GM03348 (cell line): ENCODE results near the gene MYOC.
"Not testable (repeated sequence)": the region's sequence is repeated elsewhere in the genome, so short reads cannot be mapped to it uniquely, and the experiment has no call there.

Source experiments
- DNase-seq: peaks from one replicate; pipeline ENCODE4 v3.0.0; 2012; ENCODE audit warnings: low spot score

Gene MYOC

DNA sequence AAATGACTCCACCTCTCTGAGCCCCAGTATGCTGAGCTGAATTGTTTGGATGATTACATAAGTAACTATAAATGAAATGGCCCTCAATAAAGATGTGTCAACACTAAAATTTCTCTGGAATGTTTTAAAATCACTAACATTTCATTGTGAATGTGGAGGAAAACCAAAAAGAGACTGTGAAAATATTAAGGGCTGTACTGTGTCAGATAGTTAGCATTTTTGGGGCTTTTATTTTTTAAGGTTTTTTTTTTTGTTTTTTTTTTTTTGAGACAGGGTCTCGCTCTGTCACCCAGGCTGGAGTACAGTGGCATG is 6.3 kb downstream of the MYOC start:
- DNase-seq = no peak

DNA sequence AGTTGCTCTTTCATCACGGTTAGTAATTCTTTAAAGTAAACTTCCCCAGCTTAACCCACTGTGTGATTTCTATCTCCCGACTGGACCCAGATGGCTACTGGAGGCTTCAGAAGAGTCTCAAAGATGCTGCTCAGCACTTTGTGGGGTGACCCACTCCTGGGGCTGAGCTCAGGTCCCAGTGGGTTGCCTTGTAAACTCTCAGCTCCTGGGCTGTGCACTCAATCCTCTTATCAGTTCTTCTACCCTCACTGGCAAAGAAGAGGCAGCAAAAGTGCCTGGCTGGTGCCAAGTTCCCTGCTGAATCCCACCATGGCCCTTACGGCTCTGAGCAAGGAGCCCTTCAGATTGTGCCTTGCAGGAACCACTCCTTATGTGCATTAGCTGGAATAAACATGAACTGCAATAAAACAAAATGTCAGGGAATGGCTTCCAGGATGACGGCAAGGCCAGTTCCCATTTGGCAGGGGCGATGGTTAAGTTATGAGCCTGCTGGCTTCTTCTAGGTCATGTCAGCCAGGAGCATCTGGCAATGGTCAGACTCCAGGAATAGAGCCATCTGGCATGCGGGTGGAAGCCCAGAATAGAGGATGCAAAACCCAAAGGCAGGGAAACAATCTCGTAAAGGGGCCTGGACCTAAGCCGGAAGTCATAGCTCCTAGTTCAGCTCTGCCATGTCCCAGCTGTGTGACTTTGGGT is 6.8 kb downstream of the MYOC start:
- peak; percentile 79 for DNase-seq

DNA sequence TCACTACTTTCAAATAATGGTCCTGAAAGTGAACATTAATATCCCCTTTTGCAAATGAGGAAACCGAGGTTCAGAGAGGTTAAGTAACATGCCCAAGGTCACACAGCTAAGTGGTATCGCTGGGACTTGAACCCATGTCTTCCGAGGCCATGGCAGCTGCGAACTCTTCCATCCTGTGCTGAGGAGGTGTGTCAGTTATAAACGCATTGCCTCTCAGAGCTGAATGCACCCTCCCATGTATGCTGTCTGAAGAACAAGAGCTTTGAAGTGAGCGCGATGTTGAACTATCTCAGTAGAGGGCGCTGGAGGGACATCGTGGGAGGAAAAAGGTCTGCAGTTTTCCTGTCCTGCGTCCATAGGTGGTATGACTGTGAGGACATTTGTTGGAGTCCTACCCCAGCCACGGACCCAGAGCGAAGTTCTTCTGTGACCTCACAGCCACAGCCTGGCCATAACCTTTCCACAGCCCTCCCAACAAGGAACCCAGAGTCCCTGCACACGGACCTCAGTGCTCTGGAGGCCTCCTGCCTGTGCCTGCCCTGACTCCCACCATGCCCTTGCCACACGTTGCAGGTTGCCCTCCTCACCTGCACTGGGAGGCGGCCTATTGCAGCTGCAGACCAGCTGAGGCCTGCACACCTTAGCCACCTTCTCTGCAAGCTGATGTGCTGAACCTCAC is 7.5 kb downstream of the MYOC start:
- DNase-seq = peak; percentile 78

DNA sequence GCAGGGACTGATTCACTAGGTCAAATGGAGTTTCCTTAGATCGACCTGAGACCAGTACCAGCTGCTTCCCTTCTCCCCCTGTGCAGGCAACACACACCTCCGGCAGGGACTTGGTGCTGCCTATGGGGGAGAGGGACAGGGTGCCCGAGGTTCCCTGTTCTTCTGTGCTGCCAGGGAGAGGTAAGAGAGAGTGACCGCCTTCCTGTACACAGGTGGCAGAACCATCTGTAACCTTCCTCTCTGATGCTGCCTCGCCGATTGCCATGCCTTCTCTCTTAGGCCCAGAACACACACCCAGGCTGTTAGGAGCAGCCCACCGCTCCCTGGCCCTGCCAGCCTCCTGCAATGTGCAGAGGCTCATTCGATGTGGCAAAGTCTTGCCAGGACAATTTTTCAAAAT is 9.3 kb downstream of the MYOC start:
- DNase-seq = no peak

DNA sequence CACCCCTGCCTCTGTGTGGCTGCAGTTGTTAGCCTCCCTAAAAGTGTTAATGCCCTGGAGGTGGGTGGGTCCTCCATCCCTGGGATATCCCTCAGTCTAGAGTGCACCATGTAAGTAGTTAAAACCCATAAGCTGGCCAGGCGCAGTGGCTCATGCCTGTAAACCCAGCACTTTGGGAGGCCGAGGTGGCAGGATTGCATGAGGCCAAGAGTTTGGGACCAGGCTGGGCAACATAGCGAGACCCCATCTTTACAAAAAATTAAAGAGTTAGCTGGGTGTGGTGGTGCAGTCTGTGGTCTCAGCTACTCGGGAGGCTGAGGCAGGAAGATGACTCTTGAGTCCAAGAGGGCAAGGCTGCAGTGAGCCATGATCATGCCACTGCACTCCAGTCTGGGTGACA is 10.3 kb downstream of the MYOC start:
- no peak for DNase-seq

DNA sequence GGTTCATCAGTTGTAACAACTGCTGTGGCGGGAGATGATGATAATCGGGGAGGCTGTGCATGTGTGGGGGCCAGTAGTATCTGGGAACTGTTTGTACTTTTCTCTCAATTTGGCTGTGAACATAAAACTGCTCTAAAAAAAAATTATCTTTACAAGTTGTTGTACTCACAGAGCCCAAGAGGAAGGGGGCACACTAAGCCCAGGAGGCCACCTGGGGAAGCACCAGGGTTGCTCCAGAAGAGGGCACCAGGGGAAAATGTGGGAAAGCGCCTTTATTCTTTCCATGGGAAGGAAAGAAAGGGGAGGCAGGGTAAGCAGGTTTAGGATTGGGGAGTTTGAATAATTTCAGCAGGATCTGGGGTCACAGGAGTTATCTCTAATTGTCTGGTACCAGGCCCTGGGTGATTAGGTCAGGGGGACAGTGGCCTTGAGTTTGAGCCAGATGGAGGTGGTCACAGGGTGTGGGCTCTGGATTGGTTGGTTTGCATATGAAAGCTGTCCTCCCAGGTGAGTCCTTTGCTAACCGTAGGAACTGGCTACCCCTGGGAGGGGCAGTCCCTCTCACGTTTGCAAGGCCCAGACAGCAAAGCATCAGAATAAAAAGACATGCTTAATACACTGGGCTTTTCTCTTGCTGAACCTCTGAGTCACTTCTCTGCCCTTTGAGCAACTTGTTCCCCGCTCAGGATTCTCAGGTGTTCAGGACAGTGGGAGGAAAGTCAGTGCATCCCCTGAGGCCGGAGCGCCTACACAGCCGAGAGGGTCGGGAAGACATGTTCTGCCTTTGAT is 11.2 kb downstream of the MYOC start:
- DNase-seq = no peak

DNA sequence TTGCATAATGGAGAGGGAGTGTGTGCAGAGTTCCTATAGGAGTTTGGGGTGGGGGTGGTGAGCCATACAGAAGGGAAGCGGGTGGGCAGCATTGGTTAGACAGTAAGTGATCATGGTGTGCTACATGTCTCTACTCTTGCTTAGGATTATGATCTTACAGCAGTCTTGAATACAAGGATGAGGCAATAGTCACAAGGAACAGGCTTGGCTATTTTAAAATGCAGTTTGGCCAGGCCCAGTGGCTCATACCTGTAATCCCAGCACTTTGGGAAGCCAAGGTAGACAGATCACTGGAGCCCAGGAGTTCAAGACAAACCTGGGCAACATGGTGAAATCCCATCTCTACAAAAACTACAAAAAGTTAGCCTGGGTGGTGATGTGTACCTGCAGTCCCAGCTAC is 12.3 kb downstream of the MYOC start:
- no peak for DNase-seq

DNA sequence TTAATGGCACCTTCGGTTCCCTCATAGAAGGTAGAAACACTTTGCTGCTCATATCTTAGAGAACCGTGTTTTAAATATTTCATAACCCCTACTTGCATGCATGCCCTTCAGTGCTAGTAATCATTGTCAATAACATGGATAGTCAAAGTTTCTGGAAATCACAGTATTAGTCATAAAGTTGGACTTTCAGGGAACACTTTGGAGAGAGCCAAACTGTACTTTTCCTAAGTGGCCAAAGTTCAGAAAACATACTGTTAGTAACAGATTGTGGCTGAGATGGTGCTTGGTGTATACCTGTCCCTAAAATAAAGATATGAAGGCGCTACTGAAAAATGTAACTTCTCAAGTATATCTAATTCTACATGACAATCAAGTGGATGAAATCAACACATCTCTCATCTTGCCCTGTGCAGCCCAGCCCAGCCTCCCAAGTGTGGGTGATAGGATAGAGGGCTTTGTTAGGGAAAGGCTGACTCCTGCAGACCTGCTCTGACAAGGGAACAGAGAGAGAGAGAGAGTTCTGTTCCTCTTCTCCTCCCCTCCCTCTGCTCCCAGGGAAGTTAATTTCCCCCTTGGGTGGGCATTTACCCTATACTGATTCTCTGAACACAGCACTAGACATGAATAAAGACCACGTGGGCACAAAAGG is 14.4 kb downstream of the MYOC start:
- no peak for DNase-seq

DNA sequence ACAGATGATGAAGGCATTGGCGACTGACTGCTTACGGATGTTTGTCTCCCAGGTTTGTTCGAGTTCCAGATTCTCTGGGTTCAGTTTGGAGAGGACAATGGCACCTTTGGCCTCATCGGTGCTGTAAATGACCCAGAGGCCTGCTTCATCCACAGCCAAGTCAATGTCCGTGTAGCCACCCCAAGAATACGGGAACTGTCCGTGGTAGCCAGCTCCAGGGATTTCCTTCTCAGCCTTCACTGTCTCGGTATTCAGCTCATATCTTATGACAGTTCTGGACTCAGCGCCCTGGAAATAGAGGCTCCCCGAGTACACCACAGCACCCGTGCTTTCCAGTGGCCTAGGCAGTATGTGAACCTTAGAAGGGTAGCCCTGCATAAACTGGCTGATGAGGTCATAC is 16.3 kb downstream of the MYOC start:
- no peak for DNase-seq

DNA sequence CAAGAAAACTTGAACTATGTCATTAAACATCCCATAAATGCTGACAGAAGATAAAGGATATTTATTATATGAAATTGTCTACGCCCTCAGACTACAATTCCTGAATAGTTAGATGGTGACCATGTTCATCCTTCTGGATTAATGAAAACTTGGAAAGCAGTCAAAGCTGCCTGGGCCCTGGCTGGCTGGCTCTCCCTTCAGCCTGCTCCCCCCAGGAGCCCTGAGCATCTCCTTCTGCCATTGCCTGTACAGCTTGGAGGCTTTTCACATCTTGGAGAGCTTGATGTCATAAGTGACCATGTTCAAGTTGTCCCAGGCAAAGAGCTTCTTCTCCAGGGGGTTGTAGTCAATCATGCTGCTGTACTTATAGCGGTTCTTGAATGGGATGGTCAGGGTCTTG is 16.8 kb downstream of the MYOC start:
- DNase-seq = no peak

DNA sequence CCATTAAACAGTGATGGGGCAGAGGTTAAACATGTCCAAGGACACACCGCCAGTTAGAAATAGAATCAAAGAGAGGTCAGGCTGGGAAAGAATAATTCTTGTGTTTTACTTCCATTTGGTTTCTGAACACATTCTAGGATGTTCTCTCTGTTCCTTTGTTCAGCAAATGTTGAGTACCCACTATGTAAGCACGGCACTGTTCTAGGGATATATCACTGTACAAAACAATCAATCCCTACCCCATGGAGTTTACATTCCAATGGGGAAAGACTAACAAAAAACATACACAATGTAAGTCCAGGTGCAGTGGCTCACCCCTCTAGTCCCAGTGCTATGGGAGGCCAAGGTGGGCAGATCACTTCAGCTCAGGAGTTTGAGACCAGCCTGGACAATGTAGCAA is 24.3 kb downstream of the MYOC start:
- DNase-seq = no peak

DNA sequence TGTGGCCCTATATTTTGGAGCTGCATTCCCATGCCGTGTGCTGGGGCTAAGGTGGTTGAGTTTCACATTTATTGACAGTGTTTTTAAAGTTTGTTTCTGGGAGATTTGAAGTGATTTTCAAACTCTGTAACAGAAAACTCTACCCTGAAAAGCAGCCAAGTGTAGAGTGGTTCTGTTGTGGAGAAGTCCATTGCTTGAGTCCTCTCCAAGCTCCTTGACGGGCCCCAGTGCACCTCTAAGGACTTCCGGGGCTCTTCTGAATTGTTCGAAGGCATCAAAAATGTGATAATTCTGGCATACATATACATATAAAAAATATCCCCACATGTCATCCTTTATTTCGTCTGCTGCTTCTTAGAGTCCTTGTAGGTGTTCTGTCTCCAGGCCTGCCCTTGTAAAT is 25.5 kb downstream of the MYOC start:
- no peak for DNase-seq

DNA sequence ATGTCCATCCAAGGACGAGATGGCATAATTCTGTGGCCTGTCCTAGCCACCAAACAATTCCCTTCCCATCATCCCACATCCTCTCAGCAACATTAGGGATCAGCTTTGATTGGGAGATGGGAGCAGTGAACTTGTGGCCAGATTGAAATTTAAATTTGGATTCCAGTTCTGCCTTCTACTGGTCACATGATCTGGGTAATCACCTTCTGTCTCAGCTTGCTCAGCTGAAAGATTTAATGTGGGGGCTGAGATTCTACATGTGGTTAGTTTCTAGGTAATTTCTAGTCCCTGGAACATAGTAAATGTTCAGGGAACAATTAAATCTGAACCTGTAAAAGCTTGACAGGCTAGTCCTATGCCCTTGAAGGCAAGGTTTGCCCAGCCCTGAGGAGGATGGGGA is 27.3 kb downstream of the MYOC start:
- no peak for DNase-seq

DNA sequence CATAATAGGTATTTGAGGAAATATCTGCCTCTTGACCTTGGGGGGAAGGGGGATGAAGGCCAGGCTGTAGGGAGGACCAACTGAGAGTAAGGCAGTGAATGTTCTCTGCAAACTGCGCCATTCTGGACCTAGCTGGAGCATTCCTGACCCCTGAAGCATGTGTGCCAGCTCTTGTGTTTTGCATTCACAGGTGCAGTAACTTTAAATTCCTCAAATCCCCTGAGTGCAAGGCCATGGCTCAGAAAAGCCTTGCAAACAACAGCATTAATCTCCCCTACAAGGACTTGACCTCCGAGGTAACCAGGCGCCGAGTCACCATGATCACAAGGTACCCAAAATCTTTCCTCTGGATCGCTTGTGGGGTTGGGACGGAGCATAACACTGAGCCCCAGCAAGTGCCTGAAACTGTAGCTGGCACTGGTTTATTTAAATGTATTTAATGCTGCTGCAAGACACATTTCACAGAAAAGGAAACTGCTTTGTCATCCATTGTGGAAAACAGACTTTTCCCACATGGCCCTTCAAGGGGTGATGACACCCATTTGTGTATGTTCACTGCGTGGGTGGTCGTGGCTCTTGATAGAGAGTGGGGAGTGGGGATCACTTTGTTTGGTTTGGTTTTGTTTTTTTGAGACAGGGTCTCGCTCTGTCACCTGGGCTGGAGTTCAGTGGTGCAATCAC is 28.7 kb downstream of the MYOC start:
- DNase-seq = no peak

DNA sequence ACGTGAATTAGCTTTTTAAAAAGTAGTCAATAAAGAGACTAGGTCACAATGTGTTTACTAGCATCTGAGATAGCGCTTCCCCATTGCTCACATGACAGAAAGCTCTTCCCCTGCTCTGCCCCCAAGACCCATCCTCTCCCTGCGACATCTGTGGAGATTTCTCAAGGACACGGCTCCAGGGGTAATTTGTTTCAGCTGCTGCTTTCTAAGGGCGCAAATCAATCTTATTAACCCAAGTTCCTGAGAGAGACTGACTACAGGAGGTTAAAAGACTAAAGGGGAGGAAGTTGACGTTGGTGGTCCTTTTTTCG is 30.4 kb downstream of the MYOC start, which contains the start of gene MYOCOS:
Gene MYOCOS, plus strand, starts transcription at position 92 of the 311 bp plus-strand sequence. CDS start 1,641 bp downstream, outside the sequence.
- DNase-seq = no peak

DNA sequence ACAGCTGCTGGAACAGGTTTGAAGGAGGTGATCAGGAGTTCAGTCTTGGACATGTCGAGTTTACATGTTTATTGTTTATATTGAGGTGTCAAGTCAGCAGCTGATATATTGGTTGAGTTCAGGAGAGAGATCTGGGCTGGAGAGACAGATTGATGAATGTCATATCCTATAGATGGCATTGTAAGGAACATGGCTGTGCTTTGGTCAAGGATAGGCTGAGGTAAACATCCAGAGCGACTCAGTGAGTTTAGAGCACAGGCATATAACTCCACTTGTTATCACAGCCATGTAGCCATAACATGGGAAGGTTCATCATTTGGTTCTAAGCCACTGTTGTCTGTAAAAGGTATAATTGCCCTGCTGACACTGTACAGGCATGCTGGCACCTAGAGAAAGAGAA is 35.9 kb downstream of the MYOC start:
- no peak for DNase-seq

DNA sequence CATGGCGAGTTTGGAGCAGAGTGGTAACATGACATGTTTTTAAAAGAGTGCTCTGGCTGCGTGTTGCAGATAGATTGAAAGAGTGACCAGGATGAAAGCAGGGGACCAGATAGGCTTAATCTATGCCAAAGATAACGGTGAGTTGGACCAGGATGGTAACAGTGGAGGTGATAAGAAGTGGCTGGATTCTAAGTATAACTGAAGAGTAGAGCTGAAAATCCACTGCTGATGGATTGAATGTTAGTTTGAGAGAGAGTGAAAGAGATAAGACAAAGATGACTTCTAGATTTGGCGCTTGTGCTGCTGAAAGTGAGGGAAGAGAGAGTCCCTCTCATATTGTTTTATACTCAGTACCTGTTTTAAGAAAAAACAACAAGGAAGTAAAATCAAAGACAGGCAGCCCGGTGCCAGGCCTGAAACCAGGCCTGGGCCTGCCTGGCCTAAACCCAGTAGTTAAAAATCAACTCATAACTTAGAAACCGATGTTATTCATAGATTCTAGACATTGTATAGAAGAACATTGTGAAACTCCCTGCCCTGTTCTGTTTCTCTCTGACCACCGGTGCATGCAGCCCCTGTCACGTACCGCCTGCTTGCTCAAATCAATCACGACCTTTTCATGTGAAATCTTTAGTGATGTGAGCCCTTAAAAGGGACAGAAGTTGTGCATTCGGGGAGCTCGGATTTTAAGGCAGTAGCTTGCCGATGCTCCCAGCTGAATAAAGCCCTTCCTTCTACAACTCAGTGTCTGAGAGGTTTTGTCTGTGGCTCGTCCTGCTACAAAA is 37.2 kb downstream of the MYOC start:
- not testable (repeated sequence) for DNase-seq

DNA sequence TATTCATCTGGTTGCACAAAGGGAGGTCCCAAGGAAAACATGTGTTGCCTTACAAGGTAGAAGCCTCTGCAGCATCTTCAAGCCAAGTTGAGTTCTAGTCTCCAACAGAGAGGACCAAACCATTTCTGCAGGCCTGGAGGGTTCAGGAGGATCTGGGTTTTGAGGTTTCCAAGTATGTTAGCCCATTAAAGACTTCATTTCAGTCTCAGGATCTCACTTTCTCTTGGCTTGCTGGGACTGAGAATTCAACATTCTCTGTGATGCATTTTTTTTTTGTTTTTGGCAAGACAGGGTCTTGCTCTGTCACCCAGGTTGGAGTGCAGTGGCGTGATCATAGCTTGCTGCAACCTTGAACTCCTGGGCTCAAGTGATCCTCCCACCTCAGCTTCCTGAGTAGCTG is 39.2 kb downstream of the MYOC start:
- DNase-seq = no peak

DNA sequence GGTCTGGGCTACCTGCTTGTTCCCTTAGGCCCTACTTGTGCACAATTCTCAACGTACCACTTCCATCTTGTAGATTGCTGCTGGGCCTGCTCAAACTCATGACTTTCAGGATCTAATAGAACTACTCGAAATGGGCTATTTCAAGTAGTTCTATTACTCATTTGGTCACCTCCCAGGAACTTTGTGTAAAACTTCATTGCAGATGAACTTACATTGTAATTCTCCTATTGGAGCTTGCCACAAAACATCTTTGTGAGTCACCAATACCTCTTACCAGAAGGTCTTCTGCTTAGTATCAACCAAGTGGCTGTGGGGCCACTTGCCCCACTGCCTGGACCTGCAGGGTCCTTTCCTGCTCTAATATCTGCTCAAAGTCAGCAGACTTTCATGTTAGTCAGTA is 41.2 kb downstream of the MYOC start:
- DNase-seq = peak; percentile 30

DNA sequence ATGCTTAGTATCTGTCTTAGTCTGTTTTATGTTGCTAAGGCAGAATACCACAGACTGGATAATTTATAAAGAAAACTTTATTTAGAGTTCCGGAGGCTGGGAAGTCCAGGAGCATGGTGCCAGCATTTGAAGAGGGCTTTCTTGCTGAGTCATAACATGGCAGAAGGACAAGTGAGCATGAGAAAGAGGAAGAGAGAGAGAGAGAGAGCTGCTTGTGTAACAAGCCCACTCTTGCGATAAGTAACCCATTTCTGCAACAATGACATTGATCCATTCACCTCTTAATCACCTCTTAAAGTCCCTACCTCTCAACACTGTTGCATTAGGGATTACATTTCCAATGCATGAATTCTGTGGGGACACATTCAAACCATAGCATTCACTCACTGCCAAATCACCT is 42.1 kb downstream of the MYOC start:
- DNase-seq = peak; percentile 19

DNA sequence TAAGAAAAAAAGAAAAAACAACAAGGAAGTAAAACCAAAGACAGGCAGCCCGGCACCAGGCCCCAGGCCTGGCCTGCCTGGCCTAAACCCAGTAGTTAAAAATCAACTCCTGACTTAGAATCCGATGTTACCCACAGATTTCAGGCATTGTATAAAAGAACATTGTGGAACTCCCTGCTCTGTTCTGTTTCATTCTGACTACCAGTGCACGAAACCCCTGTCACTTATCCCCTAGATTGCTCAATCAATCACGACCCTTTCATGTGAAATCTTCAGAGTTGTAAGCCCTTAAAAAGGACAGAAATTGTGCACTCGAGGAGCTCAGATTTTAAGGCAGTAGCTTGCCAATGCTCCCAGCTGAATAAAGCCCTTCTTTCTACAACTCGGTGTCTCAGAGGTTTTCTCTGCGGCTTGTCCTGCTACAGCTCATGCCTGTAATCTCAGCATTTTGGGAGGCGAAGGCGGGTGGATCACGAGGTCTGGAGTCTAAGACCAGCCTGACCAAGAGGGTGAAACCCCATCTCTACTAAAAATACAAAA is 46.0 kb downstream of the MYOC start:
- DNase-seq = no peak
